K562 (cell line): Measurements from ENCODE around the gene HAUS3. TPM values are rescaled to one million over a fixed set of nuclear protein-coding genes. Genes with fewer than 3 reads are reported as not detected.

Source experiments
- ATAC-seq: fragments of 200-7000 bp; cut with Tn5 transposase; 3 replicates; pipeline ENCODE4 v1.9.1; 2020; ENCODE audit warnings: moderate library complexity
- BruUV-seq: library from RNA; stranded (reverse); fragments of 400-500 nt; replicated peaks from 2 replicates; lab custom pipeline; 2021; lab: Mats Ljungman, UMichigan
- CTCF ChIA-PET: fragments of 300-600 bp; formaldehyde crosslinking; extraction: SDS; loops from one replicate; lab custom pipeline; 2021; ENCODE audit warnings: low intra/inter-chr PET ratio; lab: Yijun Ruan, JAX
- POLR2A ChIA-PET: fragments of 300-600, 350-650 bp; sonication (Branson Sonifier 250); formaldehyde crosslinking; extraction: SDS; loops from one replicate; lab custom pipeline; 2021; ENCODE audit warnings: antibody characterized with exemption, inconsistent platforms; lab: Yijun Ruan, JAX
- DNase-seq, 4 experiments: peaks; one replicate each; pipeline versions ENCODE4 v3.0.0 to v3.0.0-alpha.2; 2011 to 2018; ENCODE audit warnings: low spot score in 3 of 4, mixed read lengths in 3 of 4; ENCODE audit errors: extremely low read depth in 1 of 4
- FAIRE-seq: peaks from 2 replicates; lab custom pipeline; 2011; peaks lifted over from hg19 to GRCh38; lab: Jason Lieb, UNC
- H2AFZ ChIP-seq: 2 replicates; pipeline ENCODE4 v1.6.0; 2011; ENCODE audit warnings: low read depth, low read length, control low read depth, inconsistent platforms
- H3K27ac ChIP-seq: fragments of 200-600 bp; 3 replicates; pipeline ENCODE4 v1.8.0; 2011; ENCODE audit warnings: low read depth, mild to moderate bottlenecking, control low read depth, inconsistent platforms, low read length, moderate library complexity, mixed read lengths; ENCODE audit errors: extremely low read depth
- H3K27me3 ChIP-seq, 2 experiments: fragments of 300-600 bp in 1 of 2; 2 replicates in 1 of 2; 3 replicates in 1 of 2; pipeline versions ENCODE4 v1.6.0 to v1.8.0; 2011; ENCODE audit warnings: inconsistent platforms in 2 of 2, low read length in 2 of 2, mild to moderate bottlenecking in 1 of 2, mixed read lengths in 1 of 2, moderate library complexity in 1 of 2; ENCODE audit not compliant: control insufficient read depth in 2 of 2, insufficient read depth in 2 of 2
- H3K36me3 ChIP-seq: fragments of 300-600 bp; 3 replicates; pipeline ENCODE4 v1.8.0; 2011; ENCODE audit warnings: mild to moderate bottlenecking, low read length, inconsistent platforms; ENCODE audit not compliant: control insufficient read depth, insufficient read depth
- H3K4me1 ChIP-seq, 2 experiments: fragments of 200-600 bp in 1 of 2; replicated peaks in 1 of 2; 2 replicates in 1 of 2; 3 replicates in 1 of 2; pipeline versions ENCODE4 v1.5.1 to v1.8.0; 2011; ENCODE audit warnings: inconsistent platforms in 2 of 2, low read length in 2 of 2, mild to moderate bottlenecking in 1 of 2, mixed read lengths in 1 of 2, moderate library complexity in 1 of 2; ENCODE audit not compliant: control insufficient read depth in 2 of 2, insufficient read depth in 2 of 2
- H3K4me2 ChIP-seq: 2 replicates; pipeline ENCODE4 v1.6.1; 2011; ENCODE audit warnings: low read length, control low read depth, inconsistent platforms, mixed read lengths; ENCODE audit not compliant: insufficient read depth
- H3K4me3 ChIP-seq: fragments of 200-600 bp; sonication (generic), shearing (Covaris generic); 2 replicates; pipeline ENCODE4 v1.5.1; 2016; ENCODE audit warnings: control low read depth, inconsistent platforms
- H3K79me2 ChIP-seq: fragments of 200-600 bp; 3 replicates; pipeline ENCODE4 v1.8.0; 2011; ENCODE audit warnings: low read length, inconsistent platforms; ENCODE audit not compliant: control insufficient read depth, insufficient read depth
- H3K9ac ChIP-seq, 2 experiments: 2 replicates each; pipeline versions ENCODE4 v1.6.0 to v1.6.1; 2011; ENCODE audit warnings: low read depth in 2 of 2, low read length in 2 of 2, control low read depth in 1 of 2, inconsistent platforms in 1 of 2, mild to moderate bottlenecking in 1 of 2, mixed read lengths in 1 of 2; ENCODE audit not compliant: insufficient read depth in 1 of 2
- H3K9me1 ChIP-seq: one replicate; pipeline ENCODE4 v1.6.0; 2011; ENCODE audit warnings: inconsistent platforms, mild to moderate bottlenecking, low read length, moderate library complexity; ENCODE audit not compliant: control insufficient read depth, insufficient read depth
- H3K9me3 ChIP-seq: replicated peaks from 2 replicates; pipeline ENCODE4 v1.5.1; 2011; ENCODE audit warnings: low read depth, low read length, inconsistent platforms; ENCODE audit not compliant: control insufficient read depth, insufficient read depth
- H4K20me1 ChIP-seq: replicated peaks from 2 replicates; pipeline ENCODE4 v1.6.1; 2011; ENCODE audit warnings: low read length, inconsistent platforms, mixed read lengths; ENCODE audit not compliant: control insufficient read depth, insufficient read depth
- ERF ChIP-seq: fragments of 450-650 bp; formaldehyde crosslinking; IDR thresholded peaks from 2 replicates; pipeline ENCODE4 v1.4.0; 2020; ENCODE audit warnings: mild to moderate bottlenecking, mixed read lengths
- HIVEP1 ChIP-seq: fragments of 250-450 bp; sonication (Bioruptor Pico); IDR thresholded peaks from 2 replicates; pipeline ENCODE4 v1.4.0; 2020; ENCODE audit warnings: mild to moderate bottlenecking
- KDM5B ChIP-seq: fragments of 200-600 bp; sonication (generic); IDR thresholded peaks from 2 replicates; pipeline ENCODE4 v1.6.1; 2012; ENCODE audit warnings: low read depth, mild to moderate bottlenecking, moderate library complexity, low read length, control low read depth, inconsistent platforms; ENCODE audit not compliant: insufficient replicate concordance
- PRMT5 ChIP-seq: sonication (generic); formaldehyde crosslinking; IDR thresholded peaks from 2 replicates; pipeline ENCODE4 v1.5.0; 2020; ENCODE audit warnings: missing genetic modification reagents
- RBM25 ChIP-seq: fragments of 200-400 bp; formaldehyde crosslinking; IDR thresholded peaks from 2 replicates; pipeline ENCODE4 v1.6.1; 2018; ENCODE audit warnings: low read length, low read depth, moderate library complexity; ENCODE audit not compliant: severe bottlenecking
- ZNF778 ChIP-seq: fragments of 450-650 bp; formaldehyde crosslinking; IDR thresholded peaks from 2 replicates; pipeline ENCODE4 v1.4.0; 2020; ENCODE audit warnings: mild to moderate bottlenecking, moderate library complexity
- WGBS: fragments of 100-300 bp; shearing (Covaris generic); methylation state at CpG from one replicate; pipeline ENCODE4 v1.1.6; 2016; ENCODE audit warnings: low coverage, mixed read lengths; ENCODE audit not compliant: insufficient coverage; ENCODE audit errors: missing lambda C conversion rate; 5-methylcytosine and 5-hydroxymethylcytosine counted together
- in situ Hi-C: fragments of 300-500 bp; cut with MboI; formaldehyde crosslinking; loops from 4 replicates; pipeline ENCODE4 v1.15.0; 2018; ENCODE audit warnings: inconsistent platforms, mixed read lengths
- intact Hi-C: fragments of 100-400 bp; cut with micrococcal nuclease; formaldehyde crosslinking; loops from 2 replicates; pipeline ENCODE4 v1.14.2; 2022
- polyA plus RNA-seq, 8 experiments: library from polyadenylated mRNA; depleted of rRNA in 4 of 8; stranded (reverse) in 5 of 8; unstranded in 3 of 8; fragments of >200 nt; fragmentation: Nextera tagmentation in 2 of 8; fragmentation: Illumina TruSeq in 1 of 8; extraction: Ambion mirVana in 2 of 8; extraction: Trizol in 1 of 8; gene quantifications; 2 replicates each; pipeline versions ENCODE4 v1.2.1 to v1.2.3, GENCODE V29; 2011 to 2014; ENCODE audit warnings: inconsistent platforms in 1 of 8, missing spikeins in 1 of 8
- total RNA-seq, 7 experiments: library from RNA; depleted of rRNA in 6 of 7; stranded (reverse); fragments of >200 nt in 6 of 7; fragmentation: Illumina TruSeq in 2 of 7; extraction: Trizol in 2 of 7; gene quantifications; 2 replicates each; pipeline versions ENCODE4 v1.2.1 to v1.2.3, GENCODE V29; 2011 to 2021; ENCODE audit warnings: low replicate concordance in 1 of 7

HAUS3 gene
- total and polyA plus RNA-seq, 9 of the 15 experiments (the other 6 are each of a cell fraction or from before 2014, with no cell fraction given) = 8.9 to 25.7 (median 21.5) TPM

GRCh38 chr4:2260344-2261109, 18.6 kb upstream of the HAUS3 start:
- no peaks in the 10 kb centered on the region for H3K27me3 ChIP-seq
- ChIA-PET CTCF (no interaction called here), POLR2A (interaction anchor here (0.6 to 1.8 kb wide), 5 partner anchors 11 to 215 kb away, joined by 3 to 7 read pairs (median 3); no protein-coding TSS in a partner anchor)
- 59% methylated on average over 16 of the region's 23 CpGs for WGBS
- no peaks in the 10 kb centered on the region for H3K36me3 ChIP-seq
- intact Hi-C loops = loop anchor here (5.0 kb wide), 1 partner anchor 157 kb away; the partner anchor contains the start of genes CFAP99 and ZFYVE28
- H3K4me2 ChIP-seq = peak overlapping the region; percentile 77
- peak overlapping the region; percentile 50; the same call in 2 of the 3 replicates for H3K27ac ChIP-seq
- no peak for ATAC-seq
- peak overlapping the region; percentile 75 to 93; a peak in 3 of 4 replicates for H3K9ac ChIP-seq
- FAIRE-seq = no peak
- peak overlapping the region; percentile 71 for H3K4me3 ChIP-seq
- in situ Hi-C loops = no loop called here
- TF ChIP-seq KDM5B = peak; percentile 16
- no peak for TF ChIP-seq RBM25
- TF ChIP-seq HIVEP1 (CRISPR knock-in tag) = no peak
- no peak for TF ChIP-seq PRMT5 (CRISPR knock-in tag)
- 0 out of 2 replicates have a peak, but pooled peaks have one; percentile 24 for TF ChIP-seq ERF (CRISPR knock-in tag)
- TF ChIP-seq ZNF778 (CRISPR knock-in tag) = no peak
- no peak for DNase-seq
- H4K20me1 ChIP-seq = no peaks in the 10 kb centered on the region
- H3K79me2 ChIP-seq = peaks cover 5% of the 10 kb centered on the region; the same call in 1 of the 3 replicates
- H3K9me3 ChIP-seq = no peaks in the 10 kb centered on the region
- H2AFZ ChIP-seq = peak overlapping the region; percentile 88; the same call in 1 of the 2 replicates
- H3K9me1 ChIP-seq = no peaks in the 10 kb centered on the region
- TSS peak; percentile 51 for BruUV-seq
- H3K4me1 ChIP-seq = peaks cover 9 to 80% of the 10 kb centered on the region in 2 experiments; a peak in 4 of 5 replicates
